ENCODE results near the gene DYNC1I2. TPM values are rescaled to one million over a fixed set of nuclear protein-coding genes. Genes with fewer than 3 reads are reported as not detected.

The DYNC1I2 gene
- total RNA-seq, 4 donors from 2014 or later, result 54.6 to 165 (median 105) TPM

DNA sequence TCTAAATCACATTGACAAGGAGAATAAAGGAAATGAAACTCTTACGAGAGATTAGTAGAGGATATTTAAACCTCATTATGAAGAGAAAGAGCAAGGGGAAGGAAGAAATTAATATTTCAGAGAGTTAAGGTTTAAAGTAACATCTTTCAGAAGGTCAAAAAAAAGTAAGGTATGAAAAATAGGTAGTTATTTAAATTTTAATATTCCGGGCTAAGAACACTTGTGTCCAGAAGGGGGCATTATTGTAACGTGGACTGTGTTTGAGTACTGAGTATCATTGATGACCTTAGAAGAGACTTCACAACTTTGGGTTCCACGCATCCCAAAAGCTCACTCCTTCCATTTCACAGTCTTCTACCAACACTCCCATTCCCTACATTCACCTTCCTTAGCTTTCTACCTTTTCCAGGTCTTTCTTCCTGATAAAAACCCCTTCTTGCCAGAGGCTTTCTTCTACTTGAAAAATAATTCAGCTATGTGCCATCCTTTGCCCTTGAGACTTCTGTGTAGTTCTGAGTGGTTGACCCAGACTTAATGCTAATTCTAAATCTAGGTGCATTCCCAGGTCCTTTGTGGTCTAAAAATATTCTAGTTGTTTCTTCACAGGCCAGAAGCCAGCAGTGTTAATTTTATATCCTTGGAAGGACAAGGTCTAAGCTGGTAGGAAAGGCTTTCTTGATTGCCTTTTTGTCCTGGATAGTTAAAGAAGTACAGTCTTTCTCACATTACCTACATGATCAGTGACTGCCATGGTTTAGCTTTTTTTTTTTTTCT is 16.5 kb downstream of the DYNC1I2 start:
- TF ChIP-seq, protein P1, sequence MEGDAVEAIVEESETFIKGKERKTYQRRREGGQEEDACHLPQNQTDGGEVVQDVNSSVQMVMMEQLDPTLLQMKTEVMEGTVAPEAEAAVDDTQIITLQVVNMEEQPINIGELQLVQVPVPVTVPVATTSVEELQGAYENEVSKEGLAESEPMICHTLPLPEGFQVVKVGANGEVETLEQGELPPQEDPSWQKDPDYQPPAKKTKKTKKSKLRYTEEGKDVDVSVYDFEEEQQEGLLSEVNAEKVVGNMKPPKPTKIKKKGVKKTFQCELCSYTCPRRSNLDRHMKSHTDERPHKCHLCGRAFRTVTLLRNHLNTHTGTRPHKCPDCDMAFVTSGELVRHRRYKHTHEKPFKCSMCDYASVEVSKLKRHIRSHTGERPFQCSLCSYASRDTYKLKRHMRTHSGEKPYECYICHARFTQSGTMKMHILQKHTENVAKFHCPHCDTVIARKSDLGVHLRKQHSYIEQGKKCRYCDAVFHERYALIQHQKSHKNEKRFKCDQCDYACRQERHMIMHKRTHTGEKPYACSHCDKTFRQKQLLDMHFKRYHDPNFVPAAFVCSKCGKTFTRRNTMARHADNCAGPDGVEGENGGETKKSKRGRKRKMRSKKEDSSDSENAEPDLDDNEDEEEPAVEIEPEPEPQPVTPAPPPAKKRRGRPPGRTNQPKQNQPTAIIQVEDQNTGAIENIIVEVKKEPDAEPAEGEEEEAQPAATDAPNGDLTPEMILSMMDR (IDR thresholded peaks at IDR 0.05), result peak in 3 of 4 experiments; percentile 12 to 38 (median 22)
- TF ChIP-seq POLR2A (IDR thresholded peaks at IDR 0.05), result no peak
- H3K27me3 ChIP-seq, result no peaks in the 10 kb centered on the region
- peaks cover 0 to 7% of the 10 kb centered on the region in 2 donors for H3K4me1 ChIP-seq
- no peak overlapping the region for H3K4me3 ChIP-seq
- intact Hi-C loops (cut with DNase I; ENCODE audit: low total_unique reads), result no loop called here
- no peaks in the 10 kb centered on the region for H3K9me3 ChIP-seq
- no peaks in the 10 kb centered on the region for H3K36me3 ChIP-seq
- no peak overlapping the region for H3K27ac ChIP-seq
- DNase-seq, result no peak

DNA sequence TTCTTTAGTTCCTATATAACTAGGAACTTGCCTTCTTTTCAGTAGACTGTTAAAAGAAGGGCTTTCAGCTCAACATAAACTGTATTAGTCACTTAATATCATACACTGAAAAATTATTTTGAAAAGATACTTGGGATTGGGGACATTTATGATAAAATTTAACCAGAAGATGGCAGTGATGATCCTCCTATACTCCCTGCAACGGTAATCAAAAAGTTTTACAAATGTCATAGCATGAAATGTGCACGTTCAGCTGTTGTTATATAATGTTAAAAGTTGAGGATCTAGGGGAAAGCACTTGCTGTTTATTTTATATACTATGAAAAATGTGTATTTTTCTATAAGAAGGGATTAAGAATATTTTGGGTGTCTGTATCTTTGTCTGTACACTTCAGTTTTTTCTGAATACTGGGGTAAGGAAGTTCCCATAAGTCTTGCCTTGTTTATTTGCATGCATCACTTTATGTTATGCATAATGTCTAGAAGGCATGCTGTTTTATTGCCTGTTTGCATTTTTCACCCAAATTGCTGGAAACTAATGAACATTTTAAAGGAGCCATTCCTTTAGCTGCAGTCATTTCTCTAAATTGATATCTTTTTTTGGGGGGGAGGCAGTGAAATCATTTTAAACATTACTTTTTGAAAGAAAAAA is 19.0 kb downstream of the DYNC1I2 start:
- no peak for TF ChIP-seq POLR2A (IDR thresholded peaks at IDR 0.05)
- TF ChIP-seq, protein P1 (IDR thresholded peaks at IDR 0.05), result peak in 2 of 4 experiments; percentile 7 to 16
- intact Hi-C loops (cut with DNase I; ENCODE audit: low total_unique reads), result no loop called here

DNA sequence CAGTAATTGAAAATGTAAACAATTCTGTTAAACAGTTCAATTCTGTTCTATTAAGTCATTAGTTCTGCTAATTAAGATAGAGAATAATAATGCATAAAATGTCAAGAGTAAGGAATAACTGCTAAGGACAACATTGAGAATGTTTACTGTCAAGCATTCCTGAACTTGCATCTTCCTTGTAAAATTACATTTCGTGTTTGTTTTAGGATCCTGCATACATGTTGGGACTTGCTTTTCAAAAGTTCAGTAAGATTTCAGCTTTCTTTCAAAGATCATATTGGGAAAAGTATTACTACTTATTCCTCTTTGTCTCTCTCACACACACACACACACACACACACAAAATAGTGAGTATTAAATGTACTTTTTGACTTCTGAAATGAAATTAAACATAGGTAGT is 20.5 kb downstream of the DYNC1I2 start:
- H3K9me3 ChIP-seq, result no peaks in the 10 kb centered on the region
- no peaks in the 10 kb centered on the region for H3K36me3 ChIP-seq
- no peaks in the 10 kb centered on the region for H3K27me3 ChIP-seq
- TF ChIP-seq, protein P1 (IDR thresholded peaks at IDR 0.05), result no peak
- TF ChIP-seq POLR2A (IDR thresholded peaks at IDR 0.05), result no peak
- no peak overlapping the region for H3K27ac ChIP-seq
- intact Hi-C loops (cut with DNase I; ENCODE audit: low total_unique reads), result no loop called here
- no peak overlapping the region for H3K4me3 ChIP-seq
- no peaks in the 10 kb centered on the region for H3K4me1 ChIP-seq
- DNase-seq, result no peak

More for the DNA sequence above, 19.0 kb downstream of the DYNC1I2 start:
- H3K36me3 ChIP-seq, result no peaks in the 10 kb centered on the region
- no peaks in the 10 kb centered on the region for H3K27me3 ChIP-seq
- no peak overlapping the region for H3K27ac ChIP-seq
- DNase-seq, result no peak
- H3K9me3 ChIP-seq, result no peaks in the 10 kb centered on the region
- no peak overlapping the region for H3K4me3 ChIP-seq
- H3K4me1 ChIP-seq, result peaks cover 0 to 7% of the 10 kb centered on the region in 2 donors

DNA sequence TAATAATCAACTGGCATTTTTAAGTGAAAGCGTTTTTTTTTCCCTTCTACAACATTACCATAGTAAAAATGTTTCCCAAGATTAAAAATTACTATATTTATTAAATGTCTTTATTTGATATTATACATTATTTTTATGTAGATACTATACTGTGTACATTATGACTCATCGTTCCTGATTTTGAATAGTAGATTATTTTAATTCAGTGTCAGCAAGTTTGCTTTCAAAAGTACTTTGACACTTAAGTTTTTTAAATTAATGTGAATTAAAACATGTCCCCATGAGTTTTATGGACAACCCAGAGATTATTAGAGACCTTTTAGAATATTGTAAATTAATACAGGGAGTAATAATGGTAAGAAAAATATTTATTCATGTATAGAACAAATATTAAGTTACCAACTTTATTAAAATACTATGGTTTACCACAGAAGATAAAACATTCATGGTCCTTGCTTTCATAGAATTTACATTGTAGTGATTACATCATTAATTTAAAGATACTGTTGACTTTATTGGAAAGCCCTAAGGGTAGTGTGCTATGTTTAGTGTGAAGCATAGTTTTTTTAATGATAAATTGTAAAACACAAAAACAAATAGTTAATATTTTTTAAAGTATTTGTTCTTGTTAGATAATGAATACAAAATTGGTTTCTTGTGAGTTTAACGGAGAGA is 21.9 kb downstream of the DYNC1I2 start:
- TF ChIP-seq POLR2A (IDR thresholded peaks at IDR 0.05), result no peak
- TF ChIP-seq, protein P1 (IDR thresholded peaks at IDR 0.05), result no peak
- DNase-seq, result no peak
- Histone ChIP-seq H3K9me3 (no peaks in the 10 kb centered on the region), H3K36me3 (no peaks in the 10 kb centered on the region), H3K4me1 (no peaks in the 10 kb centered on the region), H3K27me3 (no peaks in the 10 kb centered on the region), H3K27ac (no peak overlapping the region), H3K4me3 (no peak overlapping the region)
- intact Hi-C loops (cut with DNase I; ENCODE audit: low total_unique reads), result no loop called here

DNA sequence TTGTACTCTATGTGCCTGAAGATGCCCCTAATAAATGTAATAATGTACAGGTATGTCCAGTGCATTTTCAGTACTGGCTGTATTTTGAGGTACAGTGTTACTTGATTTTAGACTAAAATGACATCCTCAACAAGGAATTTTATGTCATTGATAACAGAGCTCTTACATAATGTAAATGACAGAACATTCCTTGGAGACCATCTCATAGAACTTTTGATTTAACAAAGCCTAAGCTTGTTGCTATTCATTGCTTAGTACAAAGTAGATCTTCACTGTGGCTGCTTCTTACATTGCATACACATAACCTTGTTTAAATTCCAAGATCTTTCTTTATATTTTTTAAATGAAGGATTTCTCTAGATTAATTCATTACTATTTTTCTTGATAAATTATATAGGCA is 24.1 kb downstream of the DYNC1I2 start:
- TF ChIP-seq, protein P1 (IDR thresholded peaks at IDR 0.05), result no peak
- TF ChIP-seq POLR2A (IDR thresholded peaks at IDR 0.05), result no peak
- no peak for DNase-seq
- Histone ChIP-seq H3K27me3 (no peaks in the 10 kb centered on the region), H3K4me1 (no peaks in the 10 kb centered on the region), H3K4me3 (no peak overlapping the region), H3K9me3 (no peaks in the 10 kb centered on the region), H3K27ac (no peak overlapping the region), H3K36me3 (no peaks in the 10 kb centered on the region)
- intact Hi-C loops (cut with DNase I; ENCODE audit: low total_unique reads), result no loop called here

Data from uterus (tissue), 4 donors.